ENCODE results near the gene PAK2.
"Not testable (repeated sequence)": the region's sequence is repeated elsewhere in the genome, so short reads cannot be mapped to it uniquely, and the experiment has no call there.

The PAK2 gene

DNA sequence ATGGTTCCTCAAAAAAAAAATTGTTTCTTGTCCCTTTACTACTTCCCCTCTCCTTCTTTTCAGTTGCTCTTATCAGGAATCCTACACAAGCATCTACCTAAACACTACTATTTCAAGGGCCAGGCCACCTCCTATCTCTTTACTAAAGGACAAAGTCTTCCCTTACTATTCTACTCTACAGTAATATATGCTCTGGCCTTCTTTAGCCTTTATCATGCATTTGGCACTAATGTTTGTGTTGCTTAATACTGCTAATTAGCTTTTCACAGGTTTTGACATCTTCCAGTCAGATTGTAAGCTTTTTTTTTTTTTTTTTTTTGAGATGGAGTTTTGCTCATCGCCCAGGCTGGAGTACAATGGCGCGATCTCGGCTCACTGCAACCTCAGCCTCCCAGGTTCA lies 32.9 kb upstream of the PAK2 start:
- H3K27ac ChIP-seq (ENCODE audit: low read depth, low read length), result no peak overlapping the region
- no peaks in the 10 kb centered on the region for H3K36me3 ChIP-seq (ENCODE audit: control insufficient read depth, insufficient read depth, low read length)
- H3K4me1 ChIP-seq (ENCODE audit: control insufficient read depth, insufficient read depth, low read length), result no peaks in the 10 kb centered on the region
- no peaks in the 10 kb centered on the region for H3K9me3 ChIP-seq (ENCODE audit: control insufficient read depth, insufficient read depth, low read depth, low read length)
- H3K27me3 ChIP-seq (ENCODE audit: control insufficient read depth, insufficient read depth, low read length), result no peaks in the 10 kb centered on the region
- H3K4me3 ChIP-seq (ENCODE audit: low read depth, low read length), result no peak overlapping the region
- H3K9ac ChIP-seq (ENCODE audit: low read length), result no peak overlapping the region

DNA sequence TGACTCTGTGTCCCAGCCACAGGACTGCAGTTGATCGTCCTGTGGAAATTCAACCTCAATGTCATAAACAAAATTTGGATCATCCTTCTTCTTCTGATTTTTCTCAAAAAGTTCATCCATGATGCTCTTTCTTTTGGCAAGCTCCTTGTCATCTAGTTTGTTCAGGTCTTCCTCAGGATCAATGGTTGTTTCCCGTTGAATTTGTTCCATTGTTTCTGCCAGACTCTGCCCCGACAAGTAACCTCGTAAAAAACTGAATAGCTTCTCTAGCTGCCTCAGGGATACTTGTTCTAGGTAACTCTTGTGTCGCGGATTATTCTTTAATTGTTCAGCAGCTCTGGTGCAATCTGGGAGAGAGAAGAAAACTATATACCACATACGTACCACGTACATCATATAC lies 32.1 kb upstream of the PAK2 start:
- Histone ChIP-seq H3K9ac (ENCODE audit: low read length) (no peak overlapping the region), H3K4me3 (ENCODE audit: low read depth, low read length) (no peak overlapping the region), H3K4me1 (ENCODE audit: control insufficient read depth, insufficient read depth, low read length) (no peaks in the 10 kb centered on the region), H3K27ac (ENCODE audit: low read depth, low read length) (no peak overlapping the region), H3K36me3 (ENCODE audit: control insufficient read depth, insufficient read depth, low read length) (no peaks in the 10 kb centered on the region), H3K27me3 (ENCODE audit: control insufficient read depth, insufficient read depth, low read length) (no peaks in the 10 kb centered on the region), H3K9me3 (ENCODE audit: control insufficient read depth, insufficient read depth, low read depth, low read length) (no peaks in the 10 kb centered on the region)

DNA sequence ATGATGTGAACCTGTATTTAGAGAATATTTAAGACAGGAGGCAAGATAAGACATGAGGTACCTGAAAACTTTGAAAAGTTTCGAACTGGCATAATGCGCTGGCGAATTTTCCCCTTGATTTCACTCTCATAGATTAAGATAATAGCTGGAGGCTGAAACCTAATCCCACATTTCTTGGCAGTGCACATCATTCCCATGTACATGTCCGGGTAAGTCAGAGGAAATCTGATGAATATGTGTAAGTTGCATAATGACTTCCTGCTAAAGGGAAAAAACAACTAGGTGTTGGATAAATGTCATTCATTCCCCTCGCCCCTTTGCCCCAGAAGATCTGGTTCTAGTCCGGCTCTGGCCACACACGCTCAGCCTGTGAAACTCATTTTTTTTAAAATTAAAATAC lies 31.2 kb upstream of the PAK2 start:
- Histone ChIP-seq H3K9ac (ENCODE audit: low read length) (no peak overlapping the region), H3K27ac (ENCODE audit: low read depth, low read length) (no peak overlapping the region), H3K4me3 (ENCODE audit: low read depth, low read length) (no peak overlapping the region), H3K4me1 (ENCODE audit: control insufficient read depth, insufficient read depth, low read length) (no peaks in the 10 kb centered on the region), H3K36me3 (ENCODE audit: control insufficient read depth, insufficient read depth, low read length) (no peaks in the 10 kb centered on the region), H3K9me3 (ENCODE audit: control insufficient read depth, insufficient read depth, low read depth, low read length) (no peaks in the 10 kb centered on the region), H3K27me3 (ENCODE audit: control insufficient read depth, insufficient read depth, low read length) (no peaks in the 10 kb centered on the region)

DNA sequence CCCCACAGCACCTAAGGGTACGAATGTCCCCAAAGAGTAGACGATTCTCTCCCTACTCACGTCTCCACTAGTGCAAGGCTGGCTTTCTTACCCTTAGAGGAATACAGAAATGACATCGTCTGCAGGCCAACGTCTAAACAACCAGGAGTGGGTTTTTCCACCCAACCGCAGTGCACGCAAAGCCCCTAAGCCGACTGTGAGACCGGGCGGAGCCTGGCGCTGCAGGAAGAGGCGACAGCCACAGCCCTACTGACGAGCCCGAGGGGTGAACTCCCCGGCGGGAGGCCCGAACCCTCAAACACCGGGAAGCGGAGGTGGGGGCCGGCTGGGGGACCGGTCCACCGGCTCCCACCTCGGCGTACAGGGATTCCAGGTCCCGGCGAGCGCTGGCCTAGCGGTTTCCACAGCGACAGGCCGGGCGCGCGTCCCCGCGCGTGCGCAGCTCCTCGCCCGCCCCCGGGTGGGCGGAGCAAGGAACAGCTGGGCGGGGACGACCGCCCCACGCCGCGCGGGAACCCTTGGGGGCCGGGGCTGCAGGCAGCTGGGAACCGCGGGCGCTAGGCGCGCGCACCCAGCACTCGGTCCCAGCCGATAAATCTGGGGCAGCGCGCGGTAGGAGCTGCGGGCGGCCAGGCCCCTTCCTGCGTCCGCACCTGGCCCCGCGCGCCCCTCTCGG lies 27.7 kb upstream of the PAK2 start, which contains the start of the genes CEP19 and PIGX:
TSS of gene CEP19 (minus strand) at position 413 of the 676 bp plus-strand sequence. CDS start 3,593 bp downstream, outside the sequence.
TSS of gene PIGX (plus strand) at position 540 of the 676 bp plus-strand sequence.
- Histone ChIP-seq H3K27ac (ENCODE audit: low read depth, low read length) (no peak within 1 kb of the TSS), H3K36me3 (ENCODE audit: control insufficient read depth, insufficient read depth, low read length) (no peaks in the 10 kb centered on the region), H3K4me1 (ENCODE audit: control insufficient read depth, insufficient read depth, low read length) (no peaks in the 10 kb centered on the region)

DNA sequence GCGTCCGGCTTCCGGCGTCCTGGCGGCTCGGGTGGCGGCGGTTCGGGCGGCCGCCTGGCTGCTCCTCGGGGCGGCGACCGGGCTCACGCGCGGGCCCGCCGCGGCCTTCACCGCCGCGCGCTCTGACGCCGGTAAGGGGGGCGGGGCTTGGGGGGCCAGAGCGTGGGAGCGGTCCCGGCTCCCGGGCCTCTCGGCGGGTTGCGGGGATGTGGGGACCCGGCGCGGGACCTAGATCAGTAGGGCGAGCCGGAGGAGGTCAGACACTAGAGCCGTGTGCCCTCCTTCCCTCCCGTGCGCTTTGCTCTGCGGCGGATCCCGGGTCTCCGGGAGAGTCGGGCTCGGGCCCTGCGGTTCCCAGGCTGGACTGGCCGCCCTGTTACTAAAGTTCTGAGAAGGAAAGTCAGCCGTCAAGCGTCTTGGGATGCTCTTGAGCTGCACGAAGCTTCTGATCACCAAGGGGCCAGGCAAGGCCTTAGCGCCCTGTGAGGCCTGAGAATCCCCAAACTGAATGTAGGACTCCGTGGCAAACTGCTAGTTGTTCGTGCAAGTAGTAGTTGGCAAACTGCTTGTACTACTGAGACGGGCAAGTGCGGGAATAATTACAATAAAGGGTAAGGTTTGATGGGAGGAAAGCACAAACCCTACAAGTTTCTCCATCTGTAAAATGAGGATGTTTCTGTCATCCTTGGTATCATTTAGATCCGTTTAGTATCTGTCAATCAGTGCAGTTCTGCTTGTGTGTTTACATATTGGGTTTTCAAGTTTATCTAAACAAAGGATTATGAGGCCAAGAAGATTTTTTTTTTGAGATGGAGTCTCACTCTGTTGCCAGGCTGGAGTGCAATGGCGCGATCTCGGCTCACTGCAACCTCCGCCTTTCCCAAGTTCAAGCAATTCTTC lies 26.9 kb upstream of the PAK2 start:
- 0 out of 2 replicates have a peak, but pooled peaks cover 4% of the 10 kb centered on the region for H3K36me3 ChIP-seq (ENCODE audit: control insufficient read depth, insufficient read depth, low read length)
- peak overlapping the region; percentile 72 for H3K4me3 ChIP-seq (ENCODE audit: low read depth, low read length)
- H3K9me3 ChIP-seq (ENCODE audit: control insufficient read depth, insufficient read depth, low read depth, low read length), result no peaks in the 10 kb centered on the region
- peak overlapping the region; percentile 63 for H3K9ac ChIP-seq (ENCODE audit: low read length)
- no peak overlapping the region for H3K27ac ChIP-seq (ENCODE audit: low read depth, low read length)
- no peaks in the 10 kb centered on the region for H3K27me3 ChIP-seq (ENCODE audit: control insufficient read depth, insufficient read depth, low read length)
- no peaks in the 10 kb centered on the region for H3K4me1 ChIP-seq (ENCODE audit: control insufficient read depth, insufficient read depth, low read length)

More for the DNA sequence above, 27.7 kb upstream of the PAK2 start, which contains the start of the genes CEP19 and PIGX:
- peak within 1 kb of the TSS; percentile 63 for H3K9ac ChIP-seq (ENCODE audit: low read length)
- H3K4me3 ChIP-seq (ENCODE audit: low read depth, low read length), result peak within 1 kb of the TSS; percentile 72
- no peaks in the 10 kb centered on the region for H3K27me3 ChIP-seq (ENCODE audit: control insufficient read depth, insufficient read depth, low read length)
- no peaks in the 10 kb centered on the region for H3K9me3 ChIP-seq (ENCODE audit: control insufficient read depth, insufficient read depth, low read depth, low read length)

DNA sequence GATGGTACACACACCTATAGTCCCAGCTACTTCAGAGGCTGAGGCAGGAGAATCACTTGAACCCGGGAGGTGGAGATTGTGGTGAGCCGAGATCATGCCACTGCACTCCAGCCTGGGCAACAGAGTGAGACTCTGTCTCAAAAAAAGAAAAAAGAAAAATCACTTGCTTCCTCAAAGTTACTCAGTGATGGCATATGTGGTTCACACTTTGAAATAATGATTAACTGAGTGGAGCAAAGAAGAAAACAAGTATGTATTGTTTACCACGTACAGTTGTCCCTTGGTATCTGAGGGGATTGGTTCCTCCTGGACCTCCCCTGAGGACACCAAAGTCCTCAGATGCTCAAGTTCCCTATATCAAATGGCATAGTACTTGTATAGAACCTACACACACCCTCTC lies 22.5 kb upstream of the PAK2 start:
- H3K36me3 ChIP-seq (ENCODE audit: control insufficient read depth, insufficient read depth, low read length), result peaks cover 11% of the 10 kb centered on the region
- H3K9ac ChIP-seq (ENCODE audit: low read length); H3K4me1 ChIP-seq (ENCODE audit: control insufficient read depth, insufficient read depth, low read length); H3K27ac ChIP-seq (ENCODE audit: low read depth, low read length); H3K9me3 ChIP-seq (ENCODE audit: control insufficient read depth, insufficient read depth, low read depth, low read length); H3K4me3 ChIP-seq (ENCODE audit: low read depth, low read length); H3K27me3 ChIP-seq (ENCODE audit: control insufficient read depth, insufficient read depth, low read length): not testable (repeated sequence)

DNA sequence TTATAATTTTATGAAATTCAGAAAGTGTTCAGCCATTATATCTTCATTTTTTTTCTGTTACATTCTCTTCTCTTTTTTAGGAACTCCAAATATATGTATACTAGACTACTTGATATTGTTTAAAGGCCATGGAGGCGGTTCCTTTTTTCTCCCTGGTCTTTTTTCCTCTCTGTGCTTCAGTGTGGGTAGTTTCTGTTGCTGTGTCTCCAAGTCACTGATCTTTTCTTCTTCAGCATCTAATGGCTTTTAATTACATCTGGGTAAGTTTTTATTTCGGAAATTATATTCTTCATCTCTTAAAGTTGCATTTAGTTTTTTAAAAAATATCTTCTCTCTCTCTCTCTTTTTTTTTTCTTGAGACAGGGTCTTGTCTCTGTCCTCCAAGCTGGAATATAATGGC lies 18.6 kb upstream of the PAK2 start:
- H3K9me3 ChIP-seq (ENCODE audit: control insufficient read depth, insufficient read depth, low read depth, low read length), result no peaks in the 10 kb centered on the region
- no peaks in the 10 kb centered on the region for H3K27me3 ChIP-seq (ENCODE audit: control insufficient read depth, insufficient read depth, low read length)
- no peak overlapping the region for H3K27ac ChIP-seq (ENCODE audit: low read depth, low read length)
- H3K4me3 ChIP-seq (ENCODE audit: low read depth, low read length), result no peak overlapping the region
- peaks cover 22% of the 10 kb centered on the region for H3K36me3 ChIP-seq (ENCODE audit: control insufficient read depth, insufficient read depth, low read length)
- no peaks in the 10 kb centered on the region for H3K4me1 ChIP-seq (ENCODE audit: control insufficient read depth, insufficient read depth, low read length)
- no peak overlapping the region for H3K9ac ChIP-seq (ENCODE audit: low read length)

DNA sequence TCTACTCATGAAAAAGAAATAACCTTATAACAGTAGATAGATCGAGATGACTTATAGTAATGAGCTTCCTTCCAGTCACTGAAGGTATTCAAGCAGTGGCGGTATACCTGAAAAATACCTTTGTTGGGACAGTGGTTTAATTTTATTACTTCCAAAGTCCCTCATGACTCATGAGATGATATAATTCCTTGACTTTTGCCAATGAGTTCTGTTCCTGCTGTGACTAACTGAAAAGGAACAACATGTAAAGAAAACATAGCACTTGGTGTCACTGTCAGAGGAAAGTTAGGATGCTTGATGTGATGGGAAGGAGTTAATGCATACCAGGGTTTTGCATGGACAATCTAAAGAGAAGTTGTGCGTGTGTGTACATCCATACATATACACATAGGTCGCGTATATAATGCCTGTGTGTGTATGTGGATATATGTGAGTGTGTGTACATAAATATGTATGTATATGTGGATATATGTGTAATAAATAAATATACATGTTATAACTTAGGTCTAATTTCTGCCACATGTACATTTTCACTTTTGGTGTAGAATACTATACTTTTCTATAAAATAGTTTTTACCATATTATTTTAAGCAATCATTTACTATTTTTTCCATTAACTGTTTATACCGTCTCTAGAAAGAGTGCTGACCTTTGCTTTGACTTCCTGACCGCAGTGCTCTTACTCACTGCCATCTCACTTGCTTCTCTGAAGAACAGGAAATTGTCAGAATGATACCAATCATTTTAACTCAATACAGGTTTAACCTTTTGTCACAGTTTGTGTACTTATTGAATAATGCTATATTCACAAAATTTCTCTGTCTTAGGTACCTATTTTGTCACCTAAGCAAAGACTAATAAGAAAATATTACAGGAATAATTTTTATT lies 12.6 kb upstream of the PAK2 start:
- no peaks in the 10 kb centered on the region for H3K27me3 ChIP-seq (ENCODE audit: control insufficient read depth, insufficient read depth, low read length)
- H3K9ac ChIP-seq (ENCODE audit: low read length), result no peak overlapping the region
- H3K4me3 ChIP-seq (ENCODE audit: low read depth, low read length), result no peak overlapping the region
- peaks cover 26% of the 10 kb centered on the region for H3K36me3 ChIP-seq (ENCODE audit: control insufficient read depth, insufficient read depth, low read length)
- no peaks in the 10 kb centered on the region for H3K9me3 ChIP-seq (ENCODE audit: control insufficient read depth, insufficient read depth, low read depth, low read length)
- H3K27ac ChIP-seq (ENCODE audit: low read depth, low read length), result no peak overlapping the region
- H3K4me1 ChIP-seq (ENCODE audit: control insufficient read depth, insufficient read depth, low read length), result no peaks in the 10 kb centered on the region

DNA sequence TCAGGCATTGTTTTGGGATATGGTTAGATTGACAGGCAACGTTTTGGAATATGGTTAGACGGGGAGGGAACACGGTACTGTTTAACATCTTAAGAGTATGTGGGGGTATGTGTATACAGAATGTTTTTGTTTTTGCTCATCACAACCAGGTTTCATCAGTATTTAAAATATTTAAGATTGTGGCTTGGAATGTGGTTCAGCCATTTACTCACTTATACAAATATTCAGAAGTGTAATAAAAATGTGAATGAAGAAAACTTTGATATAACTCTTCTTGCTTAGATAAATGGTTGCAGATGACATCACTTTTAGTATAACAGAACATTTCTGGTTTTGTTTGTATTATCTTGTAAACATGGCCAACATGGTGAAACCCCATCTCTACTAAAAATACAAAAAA lies 3.9 kb upstream of the PAK2 start:
- H3K9ac ChIP-seq (ENCODE audit: low read length), result no peak overlapping the region
- H3K9me3 ChIP-seq (ENCODE audit: control insufficient read depth, insufficient read depth, low read depth, low read length), result no peaks in the 10 kb centered on the region
- H3K36me3 ChIP-seq (ENCODE audit: control insufficient read depth, insufficient read depth, low read length), result peaks cover 5% of the 10 kb centered on the region; the same call in 1 of the 2 replicates
- no peak overlapping the region for H3K27ac ChIP-seq (ENCODE audit: low read depth, low read length)
- H3K4me3 ChIP-seq (ENCODE audit: low read depth, low read length), result no peak overlapping the region
- H3K4me1 ChIP-seq (ENCODE audit: control insufficient read depth, insufficient read depth, low read length), result no peaks in the 10 kb centered on the region
- no peaks in the 10 kb centered on the region for H3K27me3 ChIP-seq (ENCODE audit: control insufficient read depth, insufficient read depth, low read length)

DNA sequence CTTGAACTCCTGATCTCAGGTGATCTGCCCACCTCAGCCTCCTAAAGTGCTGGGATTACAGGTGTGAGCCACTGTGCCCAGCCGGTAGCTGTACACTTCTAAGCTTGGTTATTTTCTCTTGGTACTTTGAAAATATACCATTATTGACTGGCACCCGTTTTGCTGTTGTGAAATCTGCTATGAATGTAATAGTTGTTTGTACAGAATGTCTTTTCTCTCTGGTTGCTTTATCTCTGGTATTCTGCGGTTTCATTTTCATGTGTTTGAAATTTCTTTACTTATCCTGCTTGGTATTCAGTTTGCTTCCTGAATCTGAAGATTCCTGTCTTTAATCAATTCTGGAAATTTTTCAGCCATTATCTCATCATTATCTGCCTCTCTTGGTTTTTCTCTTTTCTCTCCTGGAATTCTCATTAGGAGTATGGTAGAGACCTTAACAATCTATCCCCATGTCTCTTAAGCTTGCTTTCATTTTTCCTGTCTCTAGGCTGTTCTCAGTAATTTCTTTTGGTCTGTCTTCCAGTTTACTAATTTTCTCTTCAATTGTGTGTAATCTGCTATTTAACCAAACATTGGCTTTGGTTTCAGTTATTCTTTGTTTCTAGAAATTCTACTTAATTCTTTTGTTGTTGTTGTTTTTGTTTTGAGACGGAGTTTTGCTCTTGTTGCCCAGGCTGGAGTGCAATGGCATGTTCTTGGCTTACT lies 2.8 kb upstream of the PAK2 start:
- H3K27me3 ChIP-seq (ENCODE audit: control insufficient read depth, insufficient read depth, low read length), result no peaks in the 10 kb centered on the region
- H3K27ac ChIP-seq (ENCODE audit: low read depth, low read length), result no peak overlapping the region
- H3K9ac ChIP-seq (ENCODE audit: low read length), result no peak overlapping the region
- H3K9me3 ChIP-seq (ENCODE audit: control insufficient read depth, insufficient read depth, low read depth, low read length), result no peaks in the 10 kb centered on the region
- H3K4me3 ChIP-seq (ENCODE audit: low read depth, low read length), result no peak overlapping the region
- peaks cover 4% of the 10 kb centered on the region; the same call in 1 of the 2 replicates for H3K4me1 ChIP-seq (ENCODE audit: control insufficient read depth, insufficient read depth, low read length)
- H3K36me3 ChIP-seq (ENCODE audit: control insufficient read depth, insufficient read depth, low read length), result 0 out of 2 replicates have a peak, but pooled peaks cover 2% of the 10 kb centered on the region
